GM19240 (cell line): ENCODE measurements around the gene INTS6.

Experiments
- DNase-seq: peaks from one replicate; pipeline ENCODE4 v3.0.0; 2011; ENCODE audit warnings: low spot score; ENCODE audit not compliant: insufficient read length

INTS6 gene

GRCh38 chr13:51455532-51455931, 2.7 kb upstream of the INTS6 start:
- DNase-seq, result no peak

- DNase-seq, result no peak
Measured at GRCh38 chr13:51453959-51454703, 1.3 kb upstream of the INTS6 start.

GRCh38 chr13:51453207-51453958, 547 bp upstream of the INTS6 start:
- DNase-seq, result peak; percentile 24

GRCh38 chr13:51451467-51452360, 1.1 kb downstream of the INTS6 start:
- DNase-seq, result peak; percentile 26

- no peak for DNase-seq
Measured at GRCh38 chr13:51451134-51451466, 1.7 kb downstream of the INTS6 start.

GRCh38 chr13:51449018-51449417, 3.8 kb downstream of the INTS6 start:
- DNase-seq, result no peak

- DNase-seq, result no peak
Measured at GRCh38 chr13:51444922-51445321, 7.9 kb downstream of the INTS6 start.

- DNase-seq, result no peak
Measured at GRCh38 chr13:51440381-51440780, 12.5 kb downstream of the INTS6 start.

- no peak for DNase-seq
Measured at GRCh38 chr13:51437550-51438127, 15.2 kb downstream of the INTS6 start.

- no peak for DNase-seq
Measured at GRCh38 chr13:51435002-51435578, 17.7 kb downstream of the INTS6 start.

GRCh38 chr13:51432576-51432975, 20.3 kb downstream of the INTS6 start:
- no peak for DNase-seq

GRCh38 chr13:51426982-51427381, 25.9 kb downstream of the INTS6 start:
- no peak for DNase-seq

GRCh38 chr13:51425410-51426042, 27.3 kb downstream of the INTS6 start:
- no peak for DNase-seq

GRCh38 chr13:51423766-51424165, 29.1 kb downstream of the INTS6 start:
- no peak for DNase-seq

- DNase-seq, result no peak
Measured at GRCh38 chr13:51422484-51422883, 30.4 kb downstream of the INTS6 start.

- DNase-seq, result no peak
Measured at GRCh38 chr13:51420681-51421490, 31.9 kb downstream of the INTS6 start.

- no peak for DNase-seq
Measured at GRCh38 chr13:51419001-51419636, 33.7 kb downstream of the INTS6 start.

GRCh38 chr13:51417716-51418115, 35.1 kb downstream of the INTS6 start:
- DNase-seq, result no peak

GRCh38 chr13:51416107-51416506, 36.7 kb downstream of the INTS6 start:
- no peak for DNase-seq
